Ovary (tissue), 3 donors: ENCODE data around the gene ZNF532.

Experiments used
- POLR2A ChIP-seq: fragments of 450-650 bp; IDR thresholded peaks from one replicate; pipeline ENCODE4 v1.6.1; 2017; ENCODE audit warnings: antibody characterized with exemption, mild to moderate bottlenecking, moderate library complexity
- TF ChIP-seq, protein P1 (sequence below), 3 donors: fragments of 450-650 bp in 2 of 3; fragments of 200-600 bp in 1 of 3; IDR thresholded peaks; one replicate each; pipeline versions ENCODE4 v1.5.1 to v1.8.0; 2016 to 2022; ENCODE audit warnings: antibody characterized with exemption in 3 of 3, mild to moderate bottlenecking in 1 of 3
- donor health status: DM: no; HTN: no; CAD: no.

DNA sequence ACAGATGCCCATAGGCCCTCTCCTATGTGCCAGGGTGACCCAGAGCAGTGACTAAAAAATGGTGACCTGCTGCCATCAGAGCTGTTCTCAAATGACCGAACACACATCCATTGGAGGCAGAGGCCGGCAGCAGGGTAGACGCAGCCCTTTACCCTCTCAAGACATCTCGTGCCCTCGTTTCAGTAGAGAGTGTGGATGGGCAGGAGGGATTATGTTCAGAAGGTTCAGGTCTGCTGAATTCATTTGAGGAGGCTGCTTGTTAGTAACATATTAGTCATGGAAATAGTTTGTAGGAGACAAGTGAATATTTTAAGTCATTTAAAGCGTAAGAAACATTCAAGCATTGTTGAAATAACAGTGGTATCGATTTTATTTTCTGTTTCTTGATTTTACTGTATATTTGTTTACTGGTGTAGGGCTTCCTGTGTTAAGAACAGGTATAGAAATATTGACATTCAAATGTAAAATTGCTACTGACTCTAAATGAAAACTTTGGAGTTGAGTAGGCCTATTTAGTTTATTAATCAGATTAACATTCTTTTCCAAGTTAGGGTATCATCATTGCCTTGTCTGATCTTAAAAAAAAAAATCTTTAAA lies 82.6 kb downstream of the ZNF532 start:
- TF ChIP-seq, protein P1, sequence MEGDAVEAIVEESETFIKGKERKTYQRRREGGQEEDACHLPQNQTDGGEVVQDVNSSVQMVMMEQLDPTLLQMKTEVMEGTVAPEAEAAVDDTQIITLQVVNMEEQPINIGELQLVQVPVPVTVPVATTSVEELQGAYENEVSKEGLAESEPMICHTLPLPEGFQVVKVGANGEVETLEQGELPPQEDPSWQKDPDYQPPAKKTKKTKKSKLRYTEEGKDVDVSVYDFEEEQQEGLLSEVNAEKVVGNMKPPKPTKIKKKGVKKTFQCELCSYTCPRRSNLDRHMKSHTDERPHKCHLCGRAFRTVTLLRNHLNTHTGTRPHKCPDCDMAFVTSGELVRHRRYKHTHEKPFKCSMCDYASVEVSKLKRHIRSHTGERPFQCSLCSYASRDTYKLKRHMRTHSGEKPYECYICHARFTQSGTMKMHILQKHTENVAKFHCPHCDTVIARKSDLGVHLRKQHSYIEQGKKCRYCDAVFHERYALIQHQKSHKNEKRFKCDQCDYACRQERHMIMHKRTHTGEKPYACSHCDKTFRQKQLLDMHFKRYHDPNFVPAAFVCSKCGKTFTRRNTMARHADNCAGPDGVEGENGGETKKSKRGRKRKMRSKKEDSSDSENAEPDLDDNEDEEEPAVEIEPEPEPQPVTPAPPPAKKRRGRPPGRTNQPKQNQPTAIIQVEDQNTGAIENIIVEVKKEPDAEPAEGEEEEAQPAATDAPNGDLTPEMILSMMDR (IDR thresholded peaks at IDR 0.05), result no peak
- no peak for TF ChIP-seq POLR2A
